Liver (tissue), 9 donors: ENCODE data around the gene POLD2. TPM values are rescaled to one million over a fixed set of nuclear protein-coding genes. Genes with fewer than 3 reads are reported as not detected.

Experiments used
- DNase-seq: peaks from one replicate; pipeline ENCODE4 v3.0.0-alpha.2; 2017; ENCODE audit warnings: low spot score
- H3K27ac ChIP-seq, 2 donors: one replicate each; pipeline ENCODE4 v1.7.0; 2013; ENCODE audit warnings: inconsistent platforms in 2 of 2, low read length in 2 of 2, control low read depth in 1 of 2, low read depth in 1 of 2, mild to moderate bottlenecking in 1 of 2
- H3K27me3 ChIP-seq, 4 donors: one replicate each; pipeline versions ENCODE4 v1.6.1 to v1.7.0; 2013; ENCODE audit warnings: low read length in 3 of 4, inconsistent platforms in 1 of 4, mild to moderate bottlenecking in 1 of 4, moderate library complexity in 1 of 4; ENCODE audit not compliant: control insufficient read depth in 4 of 4, insufficient read depth in 4 of 4
- H3K36me3 ChIP-seq, 4 donors: one replicate each; pipeline versions ENCODE4 v1.6.1 to v1.7.0; 2013; ENCODE audit warnings: low read length in 3 of 4, mild to moderate bottlenecking in 3 of 4, low read depth in 1 of 4, moderate library complexity in 1 of 4; ENCODE audit not compliant: control insufficient read depth in 4 of 4, insufficient read depth in 3 of 4
- H3K4me1 ChIP-seq, 4 donors: one replicate each; pipeline versions ENCODE4 v1.6.1 to v1.7.0; 2013; ENCODE audit warnings: low read length in 3 of 4, mild to moderate bottlenecking in 3 of 4, moderate library complexity in 1 of 4; ENCODE audit not compliant: control insufficient read depth in 4 of 4, insufficient read depth in 4 of 4
- H3K4me3 ChIP-seq, 3 donors: one replicate each; pipeline versions ENCODE4 v1.6.1 to v1.7.0; 2013; ENCODE audit warnings: low read length in 3 of 3, control low read depth in 1 of 3, low read depth in 1 of 3, mild to moderate bottlenecking in 1 of 3
- H3K9ac ChIP-seq, 2 donors: one replicate each; pipeline ENCODE4 v1.7.0; 2013; ENCODE audit warnings: low read length in 2 of 2, mild to moderate bottlenecking in 2 of 2, moderate library complexity in 2 of 2, control low read depth in 1 of 2, low read depth in 1 of 2
- H3K9me3 ChIP-seq, 4 donors: one replicate each; pipeline versions ENCODE4 v1.6.1 to v1.7.0; 2013; ENCODE audit warnings: low read length in 3 of 4; ENCODE audit not compliant: control insufficient read depth in 4 of 4
- EGR1 ChIP-seq, 2 donors: IDR thresholded peaks; 2 replicates each; pipeline ENCODE4 v1.6.1; 2016 to 2018; ENCODE audit warnings: antibody characterized with exemption in 2 of 2, low read depth in 2 of 2
- FOXA2 ChIP-seq: IDR thresholded peaks from 2 replicates; pipeline ENCODE4 v1.6.1; 2016; ENCODE audit warnings: antibody characterized with exemption
- GABPA ChIP-seq, 2 donors: IDR thresholded peaks in 1 of 2; conservative IDR thresholded peaks in 1 of 2; 2 replicates each; pipeline ENCODE4 v1.6.1; 2016; ENCODE audit warnings: antibody characterized with exemption in 2 of 2, mild to moderate bottlenecking in 1 of 2, moderate library complexity in 1 of 2
- HNF4A ChIP-seq, 2 donors: conservative IDR thresholded peaks; 2 replicates each; pipeline ENCODE4 v1.6.1; 2016; ENCODE audit warnings: antibody characterized with exemption in 2 of 2, mild to moderate bottlenecking in 2 of 2
- HNF4G ChIP-seq: IDR thresholded peaks from 2 replicates; pipeline ENCODE4 v1.6.1; 2016; ENCODE audit warnings: antibody characterized with exemption
- JUND ChIP-seq, 2 donors: IDR thresholded peaks; 2 replicates each; pipeline ENCODE4 v1.6.1; 2016; ENCODE audit warnings: antibody characterized with exemption in 2 of 2
- NR2F2 ChIP-seq: IDR thresholded peaks from 2 replicates; pipeline ENCODE4 v1.6.1; 2016; ENCODE audit warnings: antibody characterized with exemption
- RXRA ChIP-seq, 2 donors: IDR thresholded peaks; 2 replicates each; pipeline ENCODE4 v1.6.1; 2017 to 2018; ENCODE audit warnings: antibody characterized with exemption in 2 of 2, mild to moderate bottlenecking in 1 of 2
- SP1 ChIP-seq: IDR thresholded peaks from 2 replicates; pipeline ENCODE4 v1.6.1; 2018; ENCODE audit warnings: antibody characterized with exemption, mild to moderate bottlenecking
- TAF1 ChIP-seq: conservative IDR thresholded peaks from 2 replicates; pipeline ENCODE4 v1.6.1; 2016; ENCODE audit warnings: antibody characterized with exemption, mild to moderate bottlenecking
- YY1 ChIP-seq: IDR thresholded peaks from 2 replicates; pipeline ENCODE4 v1.6.1; 2016; ENCODE audit warnings: antibody characterized with exemption, mild to moderate bottlenecking
- WGBS: extraction: QIAGEN DNeasy Blood & Tissue Kit; methylation state at CpG from one replicate; pipeline ENCODE4 v1.1.7; 2013; 5-methylcytosine and 5-hydroxymethylcytosine counted together
- polyA plus RNA-seq, 2 donors: library from polyadenylated mRNA; stranded (reverse) in 1 of 2; unstranded in 1 of 2; fragments of 200-250 nt in 1 of 2; fragments of >200 nt in 1 of 2; fragmentation: Nextera tagmentation in 1 of 2; extraction: Ambion mirVana in 1 of 2; gene quantifications; one replicate each; pipeline versions ENCODE4 v1.2.1 to v1.2.3, GENCODE V29; 2013 to 2015
- total RNA-seq, 2 donors: library from RNA; depleted of rRNA; stranded (reverse); fragments of >200 nt; gene quantifications; one replicate each; pipeline ENCODE4 v1.2.3, GENCODE V29; 2014
- TF ChIP-seq, protein P1 (sequence below): IDR thresholded peaks from 2 replicates; pipeline ENCODE4 v1.6.1; 2016; ENCODE audit warnings: antibody characterized with exemption
- TF ChIP-seq, protein P2 (sequence below): IDR thresholded peaks from 2 replicates; pipeline ENCODE4 v1.6.1; 2016; ENCODE audit warnings: antibody characterized with exemption
- TF ChIP-seq, protein P3 (sequence below): IDR thresholded peaks from 2 replicates; pipeline ENCODE4 v1.6.1; 2016; ENCODE audit warnings: antibody characterized with exemption, mild to moderate bottlenecking
- TF ChIP-seq, protein P4 (sequence below): fragments of 150-350 bp; IDR thresholded peaks from 2 replicates; pipeline ENCODE4 v1.5.1; 2017; ENCODE audit warnings: improper control_type of control experiment, low read depth, low read length; ENCODE audit not compliant: missing input control
- TF ChIP-seq, protein P5 (sequence below): IDR thresholded peaks from 2 replicates; pipeline ENCODE4 v1.6.1; 2016; ENCODE audit warnings: antibody characterized with exemption
- donor health status: healthy.
- donor health status: healthy.
- donor health status: healthy.
- donor health status: healthy.
- donor health status: healthy.

POLD2 gene
- total and polyA plus RNA-seq, 4 donors: 53.9 to 101 (median 85.3) TPM

DNA sequence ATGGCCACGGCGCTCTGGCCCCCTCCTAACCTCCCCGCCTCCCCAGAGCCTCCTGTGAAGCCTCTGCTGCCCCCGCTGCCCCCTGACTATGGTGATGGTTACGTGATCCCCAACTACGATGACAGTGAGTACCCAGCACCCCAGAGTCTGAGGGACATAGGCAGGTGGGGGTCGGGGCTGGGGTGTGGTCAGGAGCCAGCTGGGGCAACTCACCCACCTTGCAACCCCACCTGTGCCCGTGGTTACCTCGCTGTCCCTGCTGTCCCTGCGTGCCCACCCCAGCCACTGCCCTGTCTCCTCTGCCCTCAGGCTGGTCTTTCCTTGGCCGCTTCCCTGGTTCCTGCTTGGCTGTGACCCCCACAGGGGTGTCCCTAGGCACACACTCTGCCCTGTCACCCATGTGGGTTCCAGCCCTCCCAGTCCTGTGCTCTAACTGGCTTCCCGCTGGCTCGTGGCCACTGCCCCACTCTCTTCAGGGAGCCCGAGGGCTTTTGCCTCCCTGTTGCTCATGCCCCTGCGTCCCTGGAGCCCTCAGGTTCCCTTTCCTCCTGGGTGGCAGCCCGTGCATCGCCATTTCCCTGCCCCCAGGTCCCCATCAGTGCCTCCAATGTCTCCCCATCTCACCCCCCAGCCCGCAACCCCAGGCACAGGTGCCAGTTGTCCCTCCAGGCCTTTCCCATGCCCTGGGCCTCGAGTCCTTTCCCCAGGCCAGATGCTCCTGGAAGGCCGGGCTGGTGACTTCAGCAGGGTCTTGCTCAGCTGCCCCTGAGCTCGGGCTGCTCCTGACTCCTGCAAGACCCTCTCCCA lies 15.2 kb downstream of the POLD2 start:
- H3K27ac ChIP-seq: no peak overlapping the region
- 91% methylated on average over 21 of the region's 21 CpGs for WGBS
- H3K9me3 ChIP-seq: no peaks in the 10 kb centered on the region
- no peaks in the 10 kb centered on the region for H3K27me3 ChIP-seq
- TF ChIP-seq, protein P1, sequence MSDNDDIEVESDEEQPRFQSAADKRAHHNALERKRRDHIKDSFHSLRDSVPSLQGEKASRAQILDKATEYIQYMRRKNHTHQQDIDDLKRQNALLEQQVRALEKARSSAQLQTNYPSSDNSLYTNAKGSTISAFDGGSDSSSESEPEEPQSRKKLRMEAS: no peak
- TF ChIP-seq TAF1 (no peak), SP1 (no peak), HNF4A (conservative IDR thresholded peaks at IDR 0.05) (no peak), FOXA2 (no peak), YY1 (no peak), EGR1 (IDR thresholded peaks at IDR 0.05; ENCODE audit: low read depth in 2 of 2) (no peak), RXRA (IDR thresholded peaks at IDR 0.05) (no peak), NR2F2 (no peak), GABPA (IDR thresholded peaks at IDR 0.05 in 1 of 2, conservative IDR thresholded peaks at IDR 0.05 in 1 of 2) (no peak), JUND (IDR thresholded peaks at IDR 0.05) (no peak), HNF4G (no peak)
- TF ChIP-seq, protein P2, sequence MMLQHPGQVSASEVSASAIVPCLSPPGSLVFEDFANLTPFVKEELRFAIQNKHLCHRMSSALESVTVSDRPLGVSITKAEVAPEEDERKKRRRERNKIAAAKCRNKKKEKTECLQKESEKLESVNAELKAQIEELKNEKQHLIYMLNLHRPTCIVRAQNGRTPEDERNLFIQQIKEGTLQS: no peak
- TF ChIP-seq, protein P3, sequence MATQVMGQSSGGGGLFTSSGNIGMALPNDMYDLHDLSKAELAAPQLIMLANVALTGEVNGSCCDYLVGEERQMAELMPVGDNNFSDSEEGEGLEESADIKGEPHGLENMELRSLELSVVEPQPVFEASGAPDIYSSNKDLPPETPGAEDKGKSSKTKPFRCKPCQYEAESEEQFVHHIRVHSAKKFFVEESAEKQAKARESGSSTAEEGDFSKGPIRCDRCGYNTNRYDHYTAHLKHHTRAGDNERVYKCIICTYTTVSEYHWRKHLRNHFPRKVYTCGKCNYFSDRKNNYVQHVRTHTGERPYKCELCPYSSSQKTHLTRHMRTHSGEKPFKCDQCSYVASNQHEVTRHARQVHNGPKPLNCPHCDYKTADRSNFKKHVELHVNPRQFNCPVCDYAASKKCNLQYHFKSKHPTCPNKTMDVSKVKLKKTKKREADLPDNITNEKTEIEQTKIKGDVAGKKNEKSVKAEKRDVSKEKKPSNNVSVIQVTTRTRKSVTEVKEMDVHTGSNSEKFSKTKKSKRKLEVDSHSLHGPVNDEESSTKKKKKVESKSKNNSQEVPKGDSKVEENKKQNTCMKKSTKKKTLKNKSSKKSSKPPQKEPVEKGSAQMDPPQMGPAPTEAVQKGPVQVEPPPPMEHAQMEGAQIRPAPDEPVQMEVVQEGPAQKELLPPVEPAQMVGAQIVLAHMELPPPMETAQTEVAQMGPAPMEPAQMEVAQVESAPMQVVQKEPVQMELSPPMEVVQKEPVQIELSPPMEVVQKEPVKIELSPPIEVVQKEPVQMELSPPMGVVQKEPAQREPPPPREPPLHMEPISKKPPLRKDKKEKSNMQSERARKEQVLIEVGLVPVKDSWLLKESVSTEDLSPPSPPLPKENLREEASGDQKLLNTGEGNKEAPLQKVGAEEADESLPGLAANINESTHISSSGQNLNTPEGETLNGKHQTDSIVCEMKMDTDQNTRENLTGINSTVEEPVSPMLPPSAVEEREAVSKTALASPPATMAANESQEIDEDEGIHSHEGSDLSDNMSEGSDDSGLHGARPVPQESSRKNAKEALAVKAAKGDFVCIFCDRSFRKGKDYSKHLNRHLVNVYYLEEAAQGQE: no peak
- TF ChIP-seq, protein P4, sequence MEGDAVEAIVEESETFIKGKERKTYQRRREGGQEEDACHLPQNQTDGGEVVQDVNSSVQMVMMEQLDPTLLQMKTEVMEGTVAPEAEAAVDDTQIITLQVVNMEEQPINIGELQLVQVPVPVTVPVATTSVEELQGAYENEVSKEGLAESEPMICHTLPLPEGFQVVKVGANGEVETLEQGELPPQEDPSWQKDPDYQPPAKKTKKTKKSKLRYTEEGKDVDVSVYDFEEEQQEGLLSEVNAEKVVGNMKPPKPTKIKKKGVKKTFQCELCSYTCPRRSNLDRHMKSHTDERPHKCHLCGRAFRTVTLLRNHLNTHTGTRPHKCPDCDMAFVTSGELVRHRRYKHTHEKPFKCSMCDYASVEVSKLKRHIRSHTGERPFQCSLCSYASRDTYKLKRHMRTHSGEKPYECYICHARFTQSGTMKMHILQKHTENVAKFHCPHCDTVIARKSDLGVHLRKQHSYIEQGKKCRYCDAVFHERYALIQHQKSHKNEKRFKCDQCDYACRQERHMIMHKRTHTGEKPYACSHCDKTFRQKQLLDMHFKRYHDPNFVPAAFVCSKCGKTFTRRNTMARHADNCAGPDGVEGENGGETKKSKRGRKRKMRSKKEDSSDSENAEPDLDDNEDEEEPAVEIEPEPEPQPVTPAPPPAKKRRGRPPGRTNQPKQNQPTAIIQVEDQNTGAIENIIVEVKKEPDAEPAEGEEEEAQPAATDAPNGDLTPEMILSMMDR: no peak
- TF ChIP-seq, protein P5, sequence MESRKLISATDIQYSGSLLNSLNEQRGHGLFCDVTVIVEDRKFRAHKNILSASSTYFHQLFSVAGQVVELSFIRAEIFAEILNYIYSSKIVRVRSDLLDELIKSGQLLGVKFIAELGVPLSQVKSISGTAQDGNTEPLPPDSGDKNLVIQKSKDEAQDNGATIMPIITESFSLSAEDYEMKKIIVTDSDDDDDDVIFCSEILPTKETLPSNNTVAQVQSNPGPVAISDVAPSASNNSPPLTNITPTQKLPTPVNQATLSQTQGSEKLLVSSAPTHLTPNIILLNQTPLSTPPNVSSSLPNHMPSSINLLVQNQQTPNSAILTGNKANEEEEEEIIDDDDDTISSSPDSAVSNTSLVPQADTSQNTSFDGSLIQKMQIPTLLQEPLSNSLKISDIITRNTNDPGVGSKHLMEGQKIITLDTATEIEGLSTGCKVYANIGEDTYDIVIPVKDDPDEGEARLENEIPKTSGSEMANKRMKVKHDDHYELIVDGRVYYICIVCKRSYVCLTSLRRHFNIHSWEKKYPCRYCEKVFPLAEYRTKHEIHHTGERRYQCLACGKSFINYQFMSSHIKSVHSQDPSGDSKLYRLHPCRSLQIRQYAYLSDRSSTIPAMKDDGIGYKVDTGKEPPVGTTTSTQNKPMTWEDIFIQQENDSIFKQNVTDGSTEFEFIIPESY: no peak
- no peaks in the 10 kb centered on the region for H3K36me3 ChIP-seq
- no peak overlapping the region for H3K4me3 ChIP-seq
- H3K9ac ChIP-seq: no peak overlapping the region
- peaks cover 0 to 7% (median 4%) of the 10 kb centered on the region in 4 donors for H3K4me1 ChIP-seq
- no peak for DNase-seq
